Measurements from ENCODE around the gene PAX2. TPM values are rescaled to one million over a fixed set of nuclear protein-coding genes. Genes with fewer than 3 reads are reported as not detected.

The PAX2 gene
- total RNA-seq, 1 donor from 2014 or later = not detected

GRCh38 chr10:100707261-100707848, 38.0 kb upstream of the PAX2 start:
- no peak for DNase-seq (ENCODE audit: low spot score in 2 of 2)
- H3K4me3 ChIP-seq = no peak overlapping the region
- H3K9me3 ChIP-seq = no peaks in the 10 kb centered on the region
- H3K36me3 ChIP-seq = no peaks in the 10 kb centered on the region
- H3K27ac ChIP-seq = no peak overlapping the region
- TF ChIP-seq, protein P1, sequence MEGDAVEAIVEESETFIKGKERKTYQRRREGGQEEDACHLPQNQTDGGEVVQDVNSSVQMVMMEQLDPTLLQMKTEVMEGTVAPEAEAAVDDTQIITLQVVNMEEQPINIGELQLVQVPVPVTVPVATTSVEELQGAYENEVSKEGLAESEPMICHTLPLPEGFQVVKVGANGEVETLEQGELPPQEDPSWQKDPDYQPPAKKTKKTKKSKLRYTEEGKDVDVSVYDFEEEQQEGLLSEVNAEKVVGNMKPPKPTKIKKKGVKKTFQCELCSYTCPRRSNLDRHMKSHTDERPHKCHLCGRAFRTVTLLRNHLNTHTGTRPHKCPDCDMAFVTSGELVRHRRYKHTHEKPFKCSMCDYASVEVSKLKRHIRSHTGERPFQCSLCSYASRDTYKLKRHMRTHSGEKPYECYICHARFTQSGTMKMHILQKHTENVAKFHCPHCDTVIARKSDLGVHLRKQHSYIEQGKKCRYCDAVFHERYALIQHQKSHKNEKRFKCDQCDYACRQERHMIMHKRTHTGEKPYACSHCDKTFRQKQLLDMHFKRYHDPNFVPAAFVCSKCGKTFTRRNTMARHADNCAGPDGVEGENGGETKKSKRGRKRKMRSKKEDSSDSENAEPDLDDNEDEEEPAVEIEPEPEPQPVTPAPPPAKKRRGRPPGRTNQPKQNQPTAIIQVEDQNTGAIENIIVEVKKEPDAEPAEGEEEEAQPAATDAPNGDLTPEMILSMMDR (IDR thresholded peaks at IDR 0.05) = no peak
- no peaks in the 10 kb centered on the region for H3K27me3 ChIP-seq
- intact Hi-C loops (cut with DNase I) = no loop called here
- no peaks in the 10 kb centered on the region for H3K4me1 ChIP-seq

GRCh38 chr10:100709146-100710082, 36.0 kb upstream of the PAX2 start:
- no peaks in the 10 kb centered on the region for H3K4me1 ChIP-seq
- DNase-seq (ENCODE audit: low spot score in 2 of 2) = no peak
- peaks cover 4% of the 10 kb centered on the region for H3K27me3 ChIP-seq
- TF ChIP-seq, protein P1 (IDR thresholded peaks at IDR 0.05) = no peak
- no peak overlapping the region for H3K27ac ChIP-seq
- intact Hi-C loops (cut with DNase I) = no loop called here
- no peaks in the 10 kb centered on the region for H3K36me3 ChIP-seq
- H3K9me3 ChIP-seq = no peaks in the 10 kb centered on the region
- no peak overlapping the region for H3K4me3 ChIP-seq

DNA sequence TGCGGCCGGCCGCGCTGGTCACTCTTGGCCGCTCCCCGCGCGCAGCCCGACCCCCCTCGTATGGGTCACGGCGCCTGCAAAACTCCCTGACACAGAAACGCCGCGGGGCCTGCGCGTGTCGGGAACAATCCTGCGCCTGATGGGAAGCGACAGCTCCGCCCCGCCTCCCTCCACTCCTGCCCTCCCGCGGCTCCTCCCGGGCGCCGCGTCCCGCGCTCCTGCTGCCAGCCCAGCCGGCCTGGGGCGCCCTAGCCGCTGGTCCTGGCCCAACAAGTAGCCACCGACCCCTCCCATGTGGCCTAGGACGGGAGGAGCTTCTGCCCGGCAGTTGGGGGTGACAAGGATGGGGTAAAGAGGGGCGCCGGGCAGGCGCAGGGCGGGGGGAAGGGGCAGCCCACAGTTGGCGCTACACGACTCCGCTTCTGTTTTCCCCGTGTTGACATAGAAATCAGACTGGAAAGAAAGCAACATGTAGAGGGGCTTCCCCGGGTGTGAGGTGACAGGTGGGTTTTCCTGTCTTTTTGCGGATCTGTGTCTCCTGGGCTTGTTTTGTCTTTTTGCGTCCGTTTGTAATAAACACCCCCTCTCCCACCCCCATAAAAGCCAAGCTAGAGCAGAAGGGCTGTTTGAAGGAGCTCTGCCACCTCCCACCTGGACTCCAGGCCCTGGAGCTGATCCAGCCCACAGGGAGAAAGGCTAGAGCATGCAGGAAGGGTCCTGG, 35.1 kb upstream of the PAX2 start:
- Histone ChIP-seq H3K4me1 (no peaks in the 10 kb centered on the region), H3K9me3 (no peaks in the 10 kb centered on the region), H3K27ac (no peak overlapping the region), H3K27me3 (peaks cover 11% of the 10 kb centered on the region), H3K36me3 (no peaks in the 10 kb centered on the region), H3K4me3 (peak overlapping the region in 1 of 2 donors; percentile 12)
- no peak for DNase-seq (ENCODE audit: low spot score in 2 of 2)
- TF ChIP-seq, protein P1 (IDR thresholded peaks at IDR 0.05) = no peak
- intact Hi-C loops (cut with DNase I) = no loop called here

DNA sequence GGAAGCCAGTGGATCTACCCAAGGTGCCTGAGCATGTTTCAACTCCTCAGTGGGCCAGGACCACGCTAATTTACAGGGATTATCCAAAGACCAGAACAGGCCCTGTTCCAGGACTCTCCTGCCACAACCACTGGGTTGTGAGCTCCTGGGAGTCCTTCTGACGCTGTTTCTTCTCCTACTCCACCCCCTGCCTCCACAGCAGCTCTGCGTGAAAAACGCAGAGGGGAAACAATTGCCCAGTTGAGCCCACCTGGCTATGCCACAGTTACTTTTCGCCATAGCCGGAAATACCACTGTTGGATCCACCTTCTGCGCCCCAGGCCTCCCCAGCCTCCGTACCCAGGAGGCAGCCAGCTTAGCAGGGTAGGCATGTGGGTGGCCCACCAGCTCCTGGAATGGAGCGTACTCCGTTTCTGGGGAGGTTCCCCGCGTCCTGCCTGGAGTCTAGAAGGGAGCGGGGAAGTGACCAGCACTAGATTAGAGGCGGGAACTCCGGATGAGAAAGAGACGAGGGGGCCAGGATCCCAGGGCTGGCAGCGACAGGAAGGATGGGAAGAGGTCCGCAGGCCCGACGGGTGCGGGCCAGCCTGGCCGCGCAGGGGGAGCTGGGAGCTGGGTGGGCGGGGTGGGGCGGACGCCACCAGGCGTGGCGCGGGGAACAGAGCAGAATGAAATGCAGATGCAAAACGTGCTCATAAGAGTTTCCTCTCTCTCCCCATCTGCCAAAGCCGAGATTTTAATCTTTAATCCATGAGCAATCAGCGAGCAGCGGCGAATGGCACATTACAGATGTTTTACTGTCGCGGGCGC, 32.1 kb upstream of the PAX2 start:
- Histone ChIP-seq H3K4me3 (no peak overlapping the region), H3K27ac (no peak overlapping the region), H3K9me3 (no peaks in the 10 kb centered on the region), H3K27me3 (peaks cover 19% of the 10 kb centered on the region), H3K36me3 (no peaks in the 10 kb centered on the region), H3K4me1 (no peaks in the 10 kb centered on the region)
- DNase-seq (ENCODE audit: low spot score in 2 of 2) = no peak
- TF ChIP-seq, protein P1 (IDR thresholded peaks at IDR 0.05) = no peak
- intact Hi-C loops (cut with DNase I) = no loop called here
